Measurements from ENCODE around the gene ZNF254.
"Not testable (repeated sequence)": the region's sequence is repeated elsewhere in the genome, so short reads cannot be mapped to it uniquely, and the experiment has no call there.

ZNF254 gene

DNA sequence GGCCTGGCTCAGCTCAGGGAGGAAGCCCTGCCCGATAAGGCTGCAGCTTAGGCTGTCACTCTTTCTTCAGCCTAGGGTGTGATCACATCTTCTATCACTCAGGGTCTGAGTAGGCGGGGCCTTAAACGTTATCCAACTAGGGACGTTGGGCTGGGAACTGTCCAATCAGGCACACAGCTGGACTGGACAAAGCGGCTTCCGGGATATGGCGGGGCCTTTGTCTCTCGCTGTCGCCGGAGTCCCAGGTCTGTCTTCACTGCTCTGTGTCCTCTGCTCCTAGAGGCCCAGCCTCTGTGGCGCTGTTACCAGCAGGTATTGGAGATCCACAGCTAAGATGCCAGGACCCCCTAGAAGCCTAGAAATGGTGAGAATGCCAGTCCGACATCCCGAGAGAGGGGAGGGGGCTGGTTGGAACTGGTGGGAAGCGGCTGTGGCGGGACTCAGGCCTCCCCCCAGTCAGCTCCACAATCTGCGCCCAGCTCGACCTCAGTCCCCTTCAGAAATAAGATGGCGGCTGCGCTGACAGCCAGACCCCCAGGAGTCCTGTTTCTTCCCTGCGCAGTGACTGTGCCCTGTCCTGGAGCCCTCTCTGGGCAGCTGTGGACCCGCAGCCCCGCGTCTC, at the start of gene ZNF254:
TSS of gene ZNF254 (plus strand) at position 214 of the 622 bp plus-strand sequence. CDS start at position 335, 121 bp downstream.
- DNase-seq (ENCODE audit: low read depth in 1 of 2, low spot score in 1 of 2), result peak; percentile 58 to 92
- in situ Hi-C loops (cut with HindIII; ENCODE audit: low pct_unique_long_range_greater_than_20kb, low sequenced_read_pairs), result no loop called here
- TF ChIP-seq JUND (IDR thresholded peaks at IDR 0.05; ENCODE audit: low read depth), result no peak

DNA sequence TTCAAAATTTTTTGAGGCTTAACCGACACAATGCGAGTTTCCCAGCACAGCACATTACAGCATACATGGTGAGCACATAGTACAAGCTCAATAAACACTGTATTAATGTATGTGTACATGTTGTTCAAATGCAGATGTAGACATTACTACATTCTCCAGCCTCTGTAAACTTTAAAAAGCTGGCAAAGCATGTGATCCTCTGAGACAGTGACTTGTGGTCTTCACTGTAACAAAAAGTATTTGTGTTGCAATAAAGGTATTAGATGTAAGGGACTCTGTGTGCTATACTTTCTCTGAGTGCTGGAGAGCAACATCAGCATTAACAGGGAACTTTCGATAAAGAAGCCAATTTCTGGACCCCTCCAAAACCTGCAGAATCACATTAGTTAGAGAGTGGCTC, 46.4 kb upstream of the ZNF254 start:
- no peak for TF ChIP-seq JUND (IDR thresholded peaks at IDR 0.05; ENCODE audit: low read depth)
- no peak for DNase-seq (ENCODE audit: low read depth in 1 of 2, low spot score in 1 of 2)
- in situ Hi-C loops (cut with HindIII; ENCODE audit: low pct_unique_long_range_greater_than_20kb, low sequenced_read_pairs), result no loop called here

DNA sequence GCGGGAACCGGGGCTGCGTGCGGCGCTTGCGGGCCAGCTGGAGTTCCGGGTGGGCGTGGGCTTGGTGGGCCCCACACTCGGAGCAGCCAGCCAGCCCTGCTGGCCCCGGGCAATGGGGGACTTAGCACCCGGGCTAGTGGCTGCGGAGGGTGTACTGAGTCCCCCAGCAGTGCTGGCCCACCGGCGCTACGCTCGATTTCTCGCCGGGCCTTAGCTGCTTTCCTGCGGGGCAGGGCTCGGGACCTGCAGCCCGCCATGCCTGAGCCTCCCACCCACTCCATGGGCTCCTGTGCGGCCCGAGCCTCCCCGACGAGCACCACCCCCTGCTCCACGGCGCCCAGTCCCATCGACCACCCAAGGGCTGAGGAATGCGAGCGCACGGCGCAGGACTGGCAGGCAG, 45.7 kb upstream of the ZNF254 start:
- in situ Hi-C loops (cut with HindIII; ENCODE audit: low pct_unique_long_range_greater_than_20kb, low sequenced_read_pairs); DNase-seq (ENCODE audit: low read depth in 1 of 2, low spot score in 1 of 2): not testable (repeated sequence)

DNA sequence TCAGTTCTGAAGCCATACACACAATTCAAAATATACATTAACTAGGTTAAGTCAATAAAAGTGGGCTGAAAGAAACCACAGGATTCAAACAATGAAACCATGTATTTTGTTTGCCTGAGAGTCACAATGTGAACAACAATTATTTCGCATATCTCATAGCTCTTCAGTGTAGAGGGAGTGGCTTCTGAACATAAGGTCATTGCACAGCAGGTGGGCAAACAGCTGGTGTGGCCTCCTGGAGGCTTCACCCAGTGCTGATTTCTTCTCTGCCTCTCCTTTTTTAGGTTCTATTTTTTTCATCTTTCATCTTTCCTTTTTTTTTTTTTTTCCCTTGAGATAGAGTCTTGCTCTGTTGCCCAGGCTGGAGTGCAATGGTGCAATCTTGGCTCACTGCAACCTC, 40.4 kb upstream of the ZNF254 start:
- no peak for TF ChIP-seq JUND (IDR thresholded peaks at IDR 0.05; ENCODE audit: low read depth)
- in situ Hi-C loops (cut with HindIII; ENCODE audit: low pct_unique_long_range_greater_than_20kb, low sequenced_read_pairs), result no loop called here
- no peak for DNase-seq (ENCODE audit: low read depth in 1 of 2, low spot score in 1 of 2)

DNA sequence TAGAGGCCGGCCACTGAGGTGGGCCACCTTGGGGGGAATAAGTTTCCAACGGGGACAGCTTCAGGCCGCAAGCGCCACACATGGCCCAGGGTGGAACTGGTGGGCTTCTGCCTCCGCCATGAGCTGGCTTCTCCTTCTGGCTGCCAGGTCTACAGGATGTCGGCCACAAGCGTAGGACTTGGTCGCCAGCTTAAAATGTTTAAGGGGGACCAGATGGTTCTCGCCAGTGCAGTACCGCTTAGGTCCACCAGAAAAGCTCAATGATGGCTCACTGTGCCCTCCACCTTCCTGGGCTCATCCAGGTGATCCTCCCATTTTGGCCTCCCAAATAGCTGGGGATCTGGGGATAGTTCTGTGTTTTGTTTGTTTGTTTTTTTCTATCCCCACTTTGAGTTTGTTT, 38.7 kb upstream of the ZNF254 start:
- no peak for TF ChIP-seq JUND (IDR thresholded peaks at IDR 0.05; ENCODE audit: low read depth)
- in situ Hi-C loops (cut with HindIII; ENCODE audit: low pct_unique_long_range_greater_than_20kb, low sequenced_read_pairs), result no loop called here
- DNase-seq (ENCODE audit: low read depth in 1 of 2, low spot score in 1 of 2), result no peak

DNA sequence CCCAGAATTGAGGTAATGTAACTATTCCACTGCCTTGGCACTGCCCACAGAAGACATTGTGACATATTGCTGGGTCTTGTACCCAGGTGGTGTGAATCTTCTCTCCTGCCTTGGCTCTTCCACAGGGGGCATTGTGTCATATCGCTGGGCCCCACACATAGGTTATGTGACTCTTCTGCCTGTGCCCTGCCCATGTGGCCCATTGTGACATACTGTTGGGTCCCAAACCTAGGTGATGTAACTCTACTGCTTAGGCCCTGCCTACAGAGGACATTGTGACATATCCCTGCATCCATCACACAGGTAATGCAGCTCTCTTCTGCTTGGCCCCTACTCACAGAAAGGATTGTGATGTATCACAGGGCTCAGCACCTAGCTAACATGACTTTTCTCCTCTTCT, 37.5 kb upstream of the ZNF254 start:
- in situ Hi-C loops (cut with HindIII; ENCODE audit: low pct_unique_long_range_greater_than_20kb, low sequenced_read_pairs), result no loop called here
- no peak for DNase-seq (ENCODE audit: low read depth in 1 of 2, low spot score in 1 of 2)
- TF ChIP-seq JUND (IDR thresholded peaks at IDR 0.05; ENCODE audit: low read depth), result no peak

DNA sequence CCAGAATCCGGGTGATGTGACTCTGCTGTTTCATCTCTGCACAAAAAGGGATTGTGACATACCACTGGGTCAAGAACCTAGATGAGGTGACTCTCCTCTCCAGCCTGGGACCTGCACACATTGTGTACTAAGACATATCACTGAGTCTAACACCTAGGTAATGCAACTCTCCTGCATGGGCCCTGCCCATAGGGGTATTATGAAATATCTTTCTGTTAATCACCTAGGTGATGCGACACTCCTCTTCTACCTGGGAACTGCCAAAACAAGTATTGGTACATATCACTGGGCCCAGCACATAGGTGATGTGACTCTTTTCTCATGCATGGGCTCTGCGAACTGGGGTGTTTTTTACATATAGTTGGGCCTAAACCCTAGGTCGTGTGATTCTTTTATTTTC, 35.5 kb upstream of the ZNF254 start:
- in situ Hi-C loops (cut with HindIII; ENCODE audit: low pct_unique_long_range_greater_than_20kb, low sequenced_read_pairs), result no loop called here
- no peak for DNase-seq (ENCODE audit: low read depth in 1 of 2, low spot score in 1 of 2)
- TF ChIP-seq JUND (IDR thresholded peaks at IDR 0.05; ENCODE audit: low read depth), result no peak

DNA sequence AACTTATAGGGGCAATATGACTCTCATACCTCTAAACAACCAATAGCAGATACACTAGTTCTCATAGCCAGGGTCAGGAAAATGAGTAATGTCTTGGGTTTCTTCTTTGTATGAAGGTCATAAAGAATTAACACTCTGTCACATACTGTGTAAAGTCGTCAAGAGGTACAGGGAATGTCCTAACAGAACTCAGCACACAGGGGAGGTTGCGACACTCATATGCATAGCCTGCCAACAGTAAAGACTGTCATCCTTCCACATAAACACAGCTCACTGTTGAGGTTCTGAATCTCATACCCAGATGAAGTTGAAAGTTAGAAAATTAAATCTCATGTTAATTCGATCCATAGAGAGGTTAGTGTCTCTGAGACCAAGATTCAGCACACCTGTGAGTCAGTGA, 34.2 kb upstream of the ZNF254 start:
- no peak for TF ChIP-seq JUND (IDR thresholded peaks at IDR 0.05; ENCODE audit: low read depth)
- DNase-seq (ENCODE audit: low read depth in 1 of 2, low spot score in 1 of 2), result no peak
- in situ Hi-C loops (cut with HindIII; ENCODE audit: low pct_unique_long_range_greater_than_20kb, low sequenced_read_pairs), result no loop called here

DNA sequence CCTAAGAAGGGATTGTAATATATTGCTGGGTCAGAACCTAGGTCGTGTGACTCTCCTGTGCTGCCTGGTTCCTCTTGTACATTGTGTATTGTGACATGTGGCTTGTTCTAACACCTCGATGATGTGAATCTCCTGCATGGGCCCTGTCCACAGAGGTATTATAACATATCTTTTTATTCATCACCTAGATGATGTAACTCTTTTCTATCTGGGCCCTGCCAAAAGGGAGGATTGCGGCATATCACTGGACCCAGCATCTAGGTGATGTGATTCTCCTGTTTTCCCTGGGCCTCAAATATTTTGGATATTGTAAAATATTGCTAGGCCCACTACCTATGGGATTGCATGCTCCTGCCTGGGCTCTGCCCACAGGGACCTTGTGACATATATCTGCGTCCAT, 33.4 kb upstream of the ZNF254 start:
- no peak for DNase-seq (ENCODE audit: low read depth in 1 of 2, low spot score in 1 of 2)
- no peak for TF ChIP-seq JUND (IDR thresholded peaks at IDR 0.05; ENCODE audit: low read depth)
- in situ Hi-C loops (cut with HindIII; ENCODE audit: low pct_unique_long_range_greater_than_20kb, low sequenced_read_pairs), result no loop called here

DNA sequence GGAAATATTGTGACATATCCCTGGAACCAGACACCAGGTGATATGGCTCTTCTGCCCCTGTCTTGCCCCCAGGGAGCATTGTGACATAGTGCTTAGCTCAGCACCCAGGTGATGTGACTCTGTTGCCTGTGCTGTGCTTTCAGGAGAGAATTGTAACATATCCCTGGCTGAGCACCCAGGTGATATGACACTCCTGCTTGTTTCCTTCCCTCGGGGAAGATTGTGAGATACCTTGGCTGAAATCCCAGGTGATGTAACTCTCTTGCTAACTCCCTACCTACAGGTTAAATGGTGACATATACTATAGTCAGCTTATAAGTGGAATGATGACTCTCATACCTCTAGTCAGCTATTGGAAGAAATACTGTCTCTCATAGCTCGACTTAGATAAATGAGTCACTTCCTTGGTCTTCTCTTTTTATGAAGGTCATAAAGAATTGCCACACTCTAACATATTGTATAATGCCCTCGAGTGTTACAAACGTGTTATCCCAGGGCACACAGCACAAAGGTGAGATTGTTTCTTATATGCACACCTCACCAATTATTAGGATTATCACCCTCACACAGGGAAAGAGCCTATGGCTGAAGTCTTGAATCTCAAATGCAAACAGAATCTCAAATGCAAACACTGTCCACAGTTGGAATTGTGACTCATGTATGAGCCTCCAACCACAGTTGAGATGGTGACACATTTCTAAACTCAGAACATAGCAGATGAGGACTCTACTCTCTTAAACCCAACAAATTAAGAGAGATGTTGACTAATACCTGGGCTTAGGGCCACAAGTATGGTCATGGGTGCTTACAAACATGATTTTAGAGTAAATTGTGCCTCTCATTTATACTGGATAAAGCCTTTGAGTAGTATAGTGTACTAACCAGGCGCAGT, 32.7 kb upstream of the ZNF254 start:
- in situ Hi-C loops (cut with HindIII; ENCODE audit: low pct_unique_long_range_greater_than_20kb, low sequenced_read_pairs), result no loop called here
- peak in 1 of 2 experiments; percentile 59 for DNase-seq (ENCODE audit: low read depth in 1 of 2, low spot score in 1 of 2)
- TF ChIP-seq JUND (IDR thresholded peaks at IDR 0.05; ENCODE audit: low read depth), result no peak

DNA sequence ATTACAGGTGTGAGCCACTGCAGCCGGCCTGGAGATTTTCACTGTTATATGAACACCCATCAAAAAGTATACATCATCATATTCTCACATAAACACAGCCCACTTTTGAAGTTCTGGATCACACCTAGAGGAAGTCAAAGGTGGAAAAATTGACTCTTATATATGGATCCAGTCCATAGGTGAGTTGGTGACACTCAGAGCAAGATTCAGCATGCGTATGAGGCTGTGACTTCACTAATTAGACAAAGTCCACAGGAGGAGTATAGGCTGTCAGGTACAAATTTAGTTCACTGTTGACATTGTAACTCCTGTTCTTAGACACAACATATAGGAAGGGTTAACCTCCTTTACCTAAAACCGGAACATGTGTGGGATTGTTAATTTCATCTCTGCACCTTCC, 31.4 kb upstream of the ZNF254 start:
- no peak for TF ChIP-seq JUND (IDR thresholded peaks at IDR 0.05; ENCODE audit: low read depth)
- in situ Hi-C loops (cut with HindIII; ENCODE audit: low pct_unique_long_range_greater_than_20kb, low sequenced_read_pairs), result no loop called here
- no peak for DNase-seq (ENCODE audit: low read depth in 1 of 2, low spot score in 1 of 2)

DNA sequence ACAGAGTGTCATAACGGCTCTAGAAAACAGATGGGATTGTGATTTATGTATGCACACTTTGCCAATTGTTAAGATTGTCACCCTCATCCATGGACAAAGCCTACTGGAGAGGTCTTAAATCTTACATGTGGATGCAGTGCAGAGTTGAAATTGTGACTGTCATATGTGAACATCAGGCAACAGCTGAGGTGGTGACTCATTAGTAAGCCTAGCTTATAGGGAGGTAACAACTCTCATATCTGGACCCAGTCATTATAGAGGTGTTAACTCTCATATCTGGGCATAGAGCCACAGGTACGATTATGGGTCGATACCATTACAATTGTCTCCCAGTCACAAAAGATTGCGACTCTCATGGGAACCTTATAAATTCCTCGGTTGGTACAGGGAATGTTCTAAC, 29.8 kb upstream of the ZNF254 start:
- in situ Hi-C loops (cut with HindIII; ENCODE audit: low pct_unique_long_range_greater_than_20kb, low sequenced_read_pairs), result no loop called here

DNA sequence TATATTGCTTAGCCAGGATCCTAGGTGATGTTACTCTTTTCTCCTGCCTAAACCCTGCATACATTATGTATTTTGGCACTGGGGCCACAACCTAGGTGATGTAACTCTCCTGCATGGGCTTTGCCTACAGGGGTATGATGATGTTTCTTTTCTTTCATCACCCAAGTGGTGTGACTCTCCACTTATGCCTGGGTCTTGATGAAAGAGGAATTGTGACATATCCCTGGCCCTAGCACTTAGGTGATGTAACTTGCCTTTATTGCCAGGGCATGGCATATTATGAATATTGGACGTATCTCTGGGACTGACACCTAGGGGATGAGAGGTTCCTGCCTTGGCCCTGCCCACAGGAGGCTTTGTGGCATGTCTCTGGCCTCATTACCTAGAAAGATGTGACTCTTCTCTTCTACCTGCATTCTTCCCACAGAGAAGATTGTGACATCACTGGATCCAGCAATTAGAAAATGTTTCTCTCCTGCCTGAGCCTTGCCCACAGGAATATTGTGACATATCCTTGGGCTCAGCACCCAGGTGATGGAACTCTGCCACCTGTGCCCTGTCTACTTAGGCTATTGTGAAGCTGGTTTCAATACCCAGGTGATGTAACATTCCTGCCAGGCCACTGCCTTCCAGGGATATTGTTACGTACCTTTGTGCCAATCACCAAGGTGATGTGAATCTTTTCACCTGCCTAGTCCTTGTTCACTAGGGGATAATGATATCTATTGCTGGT, 27.3 kb upstream of the ZNF254 start:
- TF ChIP-seq JUND (IDR thresholded peaks at IDR 0.05; ENCODE audit: low read depth), result no peak
- in situ Hi-C loops (cut with HindIII; ENCODE audit: low pct_unique_long_range_greater_than_20kb, low sequenced_read_pairs), result no loop called here
- DNase-seq (ENCODE audit: low read depth in 1 of 2, low spot score in 1 of 2), result no peak

More for the DNA sequence above, 29.8 kb upstream of the ZNF254 start:
- no peak for DNase-seq (ENCODE audit: low read depth in 1 of 2, low spot score in 1 of 2)
- no peak for TF ChIP-seq JUND (IDR thresholded peaks at IDR 0.05; ENCODE audit: low read depth)
